Peyer's patch (tissue), 4 donors: ENCODE results near the gene PKP4.

Source experiments
- POLR2A ChIP-seq, 2 donors: fragments of 450-650 bp; IDR thresholded peaks; one replicate each; pipeline ENCODE4 v1.5.1; 2017; ENCODE audit warnings: antibody characterized with exemption in 2 of 2, mild to moderate bottlenecking in 2 of 2, moderate library complexity in 2 of 2
- TF ChIP-seq, protein P1 (sequence below), 6 experiments: fragments of 450-650 bp in 4 of 6; fragments of 200-600 bp in 2 of 6; sonication (generic) in 1 of 6; IDR thresholded peaks; one replicate each; pipeline ENCODE4 v1.5.1; 2017 to 2019; ENCODE audit warnings: antibody characterized with exemption in 6 of 6, mild to moderate bottlenecking in 3 of 6, moderate library complexity in 1 of 6

DNA sequence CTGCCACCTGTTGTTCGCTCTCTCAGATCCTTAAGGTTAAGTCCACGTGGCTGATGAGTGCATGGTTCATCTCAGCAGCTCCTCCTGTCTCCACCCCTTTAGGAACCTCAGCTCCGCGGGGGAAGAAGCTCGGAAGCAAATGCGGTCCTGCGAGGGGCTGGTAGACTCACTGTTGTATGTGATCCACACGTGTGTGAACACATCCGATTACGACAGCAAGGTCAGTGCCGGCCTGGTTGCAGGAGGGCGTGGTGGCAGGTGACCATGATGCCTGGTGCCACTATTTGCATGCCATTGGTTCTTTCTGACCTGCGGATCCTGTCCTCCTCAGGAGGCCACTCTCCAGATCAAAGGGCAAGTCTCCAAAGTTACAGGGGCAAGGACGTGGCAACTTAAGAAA, 204.5 kb downstream of the PKP4 start:
- TF ChIP-seq, protein P1, sequence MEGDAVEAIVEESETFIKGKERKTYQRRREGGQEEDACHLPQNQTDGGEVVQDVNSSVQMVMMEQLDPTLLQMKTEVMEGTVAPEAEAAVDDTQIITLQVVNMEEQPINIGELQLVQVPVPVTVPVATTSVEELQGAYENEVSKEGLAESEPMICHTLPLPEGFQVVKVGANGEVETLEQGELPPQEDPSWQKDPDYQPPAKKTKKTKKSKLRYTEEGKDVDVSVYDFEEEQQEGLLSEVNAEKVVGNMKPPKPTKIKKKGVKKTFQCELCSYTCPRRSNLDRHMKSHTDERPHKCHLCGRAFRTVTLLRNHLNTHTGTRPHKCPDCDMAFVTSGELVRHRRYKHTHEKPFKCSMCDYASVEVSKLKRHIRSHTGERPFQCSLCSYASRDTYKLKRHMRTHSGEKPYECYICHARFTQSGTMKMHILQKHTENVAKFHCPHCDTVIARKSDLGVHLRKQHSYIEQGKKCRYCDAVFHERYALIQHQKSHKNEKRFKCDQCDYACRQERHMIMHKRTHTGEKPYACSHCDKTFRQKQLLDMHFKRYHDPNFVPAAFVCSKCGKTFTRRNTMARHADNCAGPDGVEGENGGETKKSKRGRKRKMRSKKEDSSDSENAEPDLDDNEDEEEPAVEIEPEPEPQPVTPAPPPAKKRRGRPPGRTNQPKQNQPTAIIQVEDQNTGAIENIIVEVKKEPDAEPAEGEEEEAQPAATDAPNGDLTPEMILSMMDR (IDR thresholded peaks at IDR 0.05): no peak
- TF ChIP-seq POLR2A (IDR thresholded peaks at IDR 0.05): no peak
